Left hindlimb (tissue), 1 donor: ENCODE measurements around the gene SMIM7.
"Not testable (repeated sequence)": the region's sequence is repeated elsewhere in the genome, so short reads cannot be mapped to it uniquely, and the experiment has no call there.

Experiments
- DNase-seq: peaks from one replicate; pipeline ENCODE4 v3.0.0-alpha.2; 2018

SMIM7 gene

DNA sequence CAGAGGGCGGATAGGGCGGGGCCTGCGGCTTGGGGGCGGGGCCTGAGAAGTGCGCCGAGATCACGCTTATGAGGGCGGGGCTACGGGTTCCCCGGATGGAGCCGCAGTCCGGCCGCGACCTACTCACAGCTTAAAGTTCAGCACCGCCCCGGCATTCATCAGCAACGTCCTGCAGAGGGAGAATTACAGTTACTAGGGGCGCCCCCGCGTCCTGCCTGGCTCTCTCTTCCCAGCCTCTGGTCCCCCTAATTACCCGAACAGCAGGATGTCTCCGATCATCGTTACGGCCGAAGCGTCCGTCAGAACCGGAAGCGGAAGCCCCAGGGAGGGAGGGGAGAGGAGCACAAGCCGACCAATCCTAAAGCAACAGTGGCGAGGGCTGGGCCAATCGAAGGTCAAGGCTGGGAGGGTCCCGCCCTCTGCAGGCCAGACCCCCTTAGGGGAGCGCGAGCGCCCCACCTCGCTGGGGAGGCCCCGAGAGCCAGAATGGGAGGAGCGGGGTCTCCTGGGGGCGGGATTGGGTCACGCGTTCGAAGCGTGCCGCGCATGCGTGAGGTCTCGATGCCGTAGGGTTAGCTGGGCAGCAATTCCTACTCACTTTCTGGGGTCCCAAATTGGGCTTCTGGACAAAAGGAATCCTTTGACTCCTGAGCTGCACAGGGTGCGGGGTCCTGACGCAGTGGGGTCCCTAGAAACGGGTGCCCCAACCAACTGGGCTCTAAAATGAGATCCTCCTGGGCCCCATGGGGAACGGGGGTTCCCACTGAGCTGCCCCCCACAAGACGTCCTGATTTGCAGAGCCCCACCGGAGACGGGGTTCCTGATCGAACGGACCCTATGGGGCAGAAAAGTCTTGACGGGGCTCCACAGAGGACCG is at the start of gene SMIM7:
Gene SMIM7 (minus strand): TSS at position 313 of the 877 bp plus-strand sequence. CDS start 34 bp downstream, at position 279.
- DNase-seq = peak; percentile 99

- no peak for DNase-seq
These were observed 43.7 kb upstream of the SMIM7 start for GRCh38 chr19:16703677-16704076.

DNA sequence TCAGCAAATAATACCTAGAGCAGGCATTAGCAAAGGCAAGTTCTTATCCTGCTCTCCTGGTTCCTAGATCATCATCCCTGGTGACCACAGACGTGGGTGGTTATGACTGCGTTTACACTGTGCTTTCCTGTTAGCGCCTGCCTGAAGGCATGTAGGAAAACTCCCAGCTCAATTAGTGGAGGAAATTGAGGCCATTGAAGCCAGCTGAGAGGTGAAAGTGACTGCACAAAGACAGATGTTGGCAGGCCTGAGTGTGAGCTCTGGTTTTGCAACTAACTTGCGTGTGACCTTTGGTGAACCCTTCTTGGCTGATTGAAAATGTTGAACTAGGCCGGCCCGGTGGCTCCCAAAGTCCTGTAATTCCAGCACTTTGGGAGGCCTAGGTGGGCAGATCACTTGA is 42.2 kb upstream of the SMIM7 start:
- DNase-seq = no peak

- DNase-seq = peak; percentile 42
These were observed 39.0 kb upstream of the SMIM7 start for GRCh38 chr19:16698914-16699313.

GRCh38 chr19:16688084-16688483 is 28.1 kb upstream of the SMIM7 start:
- no peak for DNase-seq

GRCh38 chr19:16684216-16684615 is 24.3 kb upstream of the SMIM7 start:
- DNase-seq = no peak

DNA sequence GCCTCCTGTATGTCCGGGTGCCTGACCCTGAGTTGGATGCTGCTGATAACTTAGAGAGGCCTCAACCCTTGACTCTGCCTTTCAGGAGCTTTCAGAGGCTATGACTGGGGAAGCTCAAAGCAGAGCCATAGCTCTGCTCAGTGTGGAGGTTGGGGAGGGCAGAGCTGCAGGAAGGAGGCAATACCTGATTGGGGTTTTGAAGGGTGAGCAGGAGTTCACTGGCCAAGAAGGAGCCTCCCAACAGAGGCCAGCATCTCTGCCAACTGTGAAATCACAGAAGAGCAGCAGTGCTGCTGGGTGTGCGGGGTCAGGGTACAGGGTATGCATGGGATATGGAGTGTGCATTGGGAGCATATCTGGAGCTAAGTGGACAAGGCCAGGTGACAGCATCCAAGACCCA is 22.6 kb upstream of the SMIM7 start:
- no peak for DNase-seq

GRCh38 chr19:16679811-16680210 is 19.9 kb upstream of the SMIM7 start:
- DNase-seq = no peak

GRCh38 chr19:16678498-16678897 is 18.6 kb upstream of the SMIM7 start:
- no peak for DNase-seq

GRCh38 chr19:16677055-16677454 is 17.1 kb upstream of the SMIM7 start:
- no peak for DNase-seq

GRCh38 chr19:16676101-16676798 is 16.3 kb upstream of the SMIM7 start:
- no peak for DNase-seq

DNA sequence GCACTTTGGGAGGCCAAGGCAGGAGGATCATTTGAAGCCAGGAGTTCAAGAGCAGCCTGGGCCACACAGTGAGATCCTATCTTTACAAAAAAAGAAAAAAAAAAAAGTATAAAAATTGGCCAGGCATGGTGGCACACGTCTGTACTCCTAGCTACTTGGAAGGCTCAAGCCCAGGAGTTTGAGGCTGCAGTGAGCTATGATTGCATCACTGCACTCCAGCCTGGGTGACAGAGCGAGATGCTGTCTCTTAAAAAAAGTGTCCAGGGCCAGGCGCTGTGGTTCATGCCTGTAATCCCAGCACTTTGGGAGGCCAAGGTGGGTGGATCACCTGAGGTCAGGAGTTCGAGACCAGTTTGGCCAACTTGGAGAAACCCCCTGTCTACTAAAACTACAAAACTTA is 13.9 kb upstream of the SMIM7 start:
- not testable (repeated sequence) for DNase-seq

DNA sequence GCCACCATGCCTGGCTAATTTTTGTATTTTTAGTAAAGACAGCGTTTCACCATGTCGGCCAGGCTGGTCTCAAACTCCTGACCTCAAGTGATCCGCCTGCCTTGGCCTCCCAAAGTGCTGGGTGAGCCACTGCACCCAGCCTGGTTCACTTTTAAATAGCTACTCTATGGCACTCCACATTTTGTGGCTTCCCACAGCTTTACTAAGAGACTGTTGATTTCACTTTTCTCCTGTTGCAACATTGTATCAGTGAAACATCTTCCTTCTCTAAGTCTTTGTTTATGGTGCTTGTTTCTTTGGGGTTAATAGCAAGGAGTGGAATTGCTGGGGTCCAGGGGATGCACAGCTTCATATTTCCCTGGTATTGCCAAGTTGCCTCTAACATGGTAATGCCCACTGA is 13.3 kb upstream of the SMIM7 start:
- no peak for DNase-seq

DNA sequence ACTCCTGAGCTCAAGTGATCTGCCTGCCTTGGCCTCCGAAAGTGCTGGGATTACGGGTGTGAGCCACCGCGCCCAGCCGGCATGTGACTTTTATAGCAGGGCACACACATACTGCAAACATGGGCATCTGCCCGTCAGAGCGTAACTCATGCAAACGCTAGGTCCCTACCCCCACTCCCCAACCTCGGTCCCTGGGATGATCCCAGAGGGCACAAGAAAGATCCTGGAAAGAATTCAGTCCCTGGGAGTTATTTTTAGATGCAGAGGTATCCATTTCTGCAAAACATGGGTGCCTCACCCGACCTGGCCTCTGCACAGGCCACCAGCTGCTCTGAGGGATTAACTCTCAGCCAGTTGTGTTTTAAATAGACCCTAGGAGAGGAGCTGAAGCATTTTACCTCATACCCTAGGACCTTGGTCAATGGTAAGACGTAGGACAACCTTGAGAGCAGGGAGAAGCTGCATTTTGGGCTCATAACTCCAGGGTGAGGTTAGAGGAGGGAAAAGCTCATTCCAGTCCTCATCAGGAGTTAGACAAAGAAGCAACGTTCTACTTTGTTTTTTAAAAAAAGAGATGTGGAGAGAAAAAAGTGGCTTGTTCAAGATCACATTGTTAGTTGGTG is 11.8 kb upstream of the SMIM7 start:
- DNase-seq = no peak

GRCh38 chr19:16670291-16670690 is 10.3 kb upstream of the SMIM7 start:
- DNase-seq = no peak

DNA sequence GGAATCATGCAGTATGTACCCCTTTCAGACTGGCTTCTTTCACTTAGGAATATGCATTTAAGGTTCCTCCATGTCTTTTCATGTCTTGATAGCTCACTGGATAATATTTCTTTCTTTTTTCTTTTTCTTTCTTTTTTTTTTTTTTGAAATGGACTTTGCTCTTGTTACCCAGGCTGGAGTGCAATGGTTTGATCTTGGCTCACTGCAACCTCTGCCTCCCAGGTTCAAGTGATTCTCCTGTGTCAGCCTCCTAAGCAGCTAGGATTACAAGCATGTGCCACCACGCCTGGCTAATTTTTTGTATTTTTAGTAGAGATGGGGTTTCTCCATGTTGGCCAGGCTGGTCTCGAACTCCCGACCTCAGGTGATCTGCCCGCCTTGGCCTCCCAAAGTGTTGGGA is 8.8 kb upstream of the SMIM7 start:
- not testable (repeated sequence) for DNase-seq

DNA sequence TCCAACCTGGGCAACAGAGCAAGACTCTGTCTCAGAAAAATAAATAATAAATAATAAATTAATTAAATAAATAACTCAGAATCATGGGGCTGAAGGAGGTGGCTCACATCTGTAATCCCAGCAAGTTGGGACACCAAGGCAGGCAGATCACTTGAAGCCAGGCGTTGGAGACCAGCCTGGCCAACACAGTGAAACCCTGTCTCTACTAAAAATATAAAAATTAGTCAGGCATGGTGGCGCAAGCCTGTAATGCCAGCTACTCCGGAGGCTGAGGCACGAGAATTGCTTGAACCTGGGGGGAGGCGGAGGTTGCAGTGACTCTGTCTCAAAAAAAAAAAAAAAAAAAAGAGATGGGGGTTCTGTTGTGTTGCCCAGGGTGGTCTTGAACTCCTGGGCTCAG is 8.2 kb upstream of the SMIM7 start:
- DNase-seq = no peak

DNA sequence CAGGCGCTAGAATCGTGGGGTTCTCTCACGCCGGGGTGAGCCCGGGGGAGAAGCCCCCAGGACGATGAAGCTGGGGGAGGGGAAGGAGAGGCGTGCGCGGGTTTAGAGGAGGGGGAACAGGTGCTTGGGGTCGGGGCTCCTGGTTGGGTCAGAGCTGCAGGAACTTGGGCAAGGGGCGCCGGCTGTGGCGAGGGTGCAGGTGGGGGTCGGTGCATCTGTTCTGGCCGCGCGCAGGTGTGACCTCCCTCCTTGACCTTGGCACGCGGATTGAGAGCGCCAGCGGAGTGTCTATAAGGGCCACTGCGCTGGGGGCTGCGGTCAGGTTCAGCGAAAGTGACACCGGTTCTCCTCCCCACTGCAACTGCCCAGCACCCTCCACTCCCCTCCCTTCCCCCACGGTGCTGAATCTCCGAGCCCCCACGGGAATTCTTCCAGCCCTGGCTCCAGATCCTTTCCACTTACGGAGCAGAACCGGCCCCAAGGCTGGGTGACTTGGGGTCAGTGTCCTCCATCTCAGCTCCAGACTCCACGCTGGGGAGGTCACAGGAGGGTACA is 1.6 kb upstream of the SMIM7 start:
- peak; percentile 41 for DNase-seq

DNA sequence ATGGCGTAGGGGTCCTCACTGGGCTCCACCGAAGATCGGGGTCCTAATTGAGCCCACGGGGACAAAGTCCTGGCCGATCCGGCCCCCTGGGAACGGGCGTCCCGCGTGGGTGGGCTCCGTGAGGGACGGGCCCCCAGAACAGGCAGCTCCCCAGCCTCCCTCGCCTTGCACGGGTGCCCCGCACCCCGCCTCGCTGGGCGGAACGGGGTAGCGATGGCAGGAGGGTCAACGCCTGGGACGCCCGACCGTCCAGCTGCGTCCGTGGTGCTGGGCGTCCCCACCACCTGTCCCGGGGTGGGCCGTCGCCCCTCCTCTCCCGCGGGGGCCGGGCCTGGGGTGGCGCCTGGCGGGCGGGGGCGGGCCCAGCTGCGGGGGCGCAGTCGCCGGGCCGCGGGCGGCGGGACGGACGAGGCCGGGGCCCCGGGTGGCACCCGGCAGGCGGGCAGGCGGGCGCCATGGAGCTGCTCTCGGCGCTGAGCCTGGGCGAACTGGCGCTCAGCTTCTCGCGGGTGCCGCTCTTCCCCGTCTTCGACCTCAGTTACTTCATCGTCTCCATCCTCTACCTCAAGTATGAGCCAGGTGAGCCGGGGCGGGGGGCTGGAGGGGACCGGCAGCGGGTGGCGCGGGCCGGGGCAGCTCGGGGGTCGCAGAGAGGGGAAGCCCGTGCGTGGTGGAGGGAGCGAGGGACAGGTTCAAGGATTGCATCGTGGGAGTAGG is 977 bp upstream of the SMIM7 start, which contains the start of gene TMEM38A:
Gene TMEM38A (plus strand): TSS at position 377 of the 717 bp plus-strand sequence. CDS start 79 bp downstream, at position 456.
- peak; percentile 56 for DNase-seq

- DNase-seq = no peak
These were observed 496 bp downstream of the SMIM7 start for GRCh38 chr19:16659464-16659831.

GRCh38 chr19:16657384-16657783 is 2.6 kb downstream of the SMIM7 start:
- no peak for DNase-seq

DNA sequence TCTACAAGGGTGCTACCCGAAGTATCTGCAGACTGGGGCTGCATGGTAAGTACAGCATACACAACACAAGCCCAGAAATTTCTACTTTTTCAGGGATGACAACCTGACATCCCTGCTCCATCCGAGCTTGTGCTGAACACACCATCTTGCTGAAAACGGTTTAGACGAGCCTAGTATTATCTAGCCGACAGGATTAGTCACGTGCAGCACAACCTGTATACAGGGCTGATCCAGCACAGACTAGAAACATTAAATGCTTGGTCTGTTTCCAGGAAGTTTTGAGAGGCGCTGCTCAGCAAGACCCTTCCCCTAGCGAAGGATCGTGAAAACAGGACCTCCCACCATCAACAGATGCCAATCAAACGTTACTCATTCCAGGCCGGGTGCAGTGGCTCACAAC is 4.2 kb downstream of the SMIM7 start:
- no peak for DNase-seq

DNA sequence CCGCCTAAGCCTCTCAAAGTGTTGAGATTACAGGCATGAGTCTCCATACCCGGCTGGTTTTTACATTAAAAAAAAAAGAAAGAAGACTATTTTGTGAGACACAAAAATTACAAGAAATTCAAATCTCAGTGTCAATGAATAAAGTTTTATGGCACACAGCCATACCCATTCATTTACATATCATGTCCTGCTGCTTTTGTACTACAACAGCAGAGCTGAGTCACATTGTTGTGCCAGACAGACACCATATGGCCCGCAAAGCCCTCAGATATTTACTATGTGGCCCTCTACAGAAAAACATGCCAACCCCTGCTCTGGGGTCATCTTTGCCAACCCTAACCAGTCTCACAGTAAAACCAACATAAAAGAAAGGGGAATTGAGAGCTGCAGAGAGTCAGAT is 5.3 kb downstream of the SMIM7 start:
- no peak for DNase-seq
